ENCODE measurements around the gene GZF1.

GZF1 gene

GRCh38 chr20:23366384-23366783, 4.4 kb downstream of the GZF1 start:
- no peaks in the 10 kb centered on the region for H3K27me3 ChIP-seq (ENCODE audit: low read depth)
- in situ Hi-C loops (cut with MboI; ENCODE audit: low sequenced_read_pairs), result loop anchor here (25.0 kb wide), 1 partner anchor 1854 kb away; the partner anchor contains the start of gene NKX2-2
- H3K9me3 ChIP-seq, result no peaks in the 10 kb centered on the region
- DNase-seq (ENCODE audit: low spot score in 2 of 2), result no peak
- H3K4me3 ChIP-seq, result no peak overlapping the region
- peaks cover 68% of the 10 kb centered on the region for H3K36me3 ChIP-seq (replicated peaks)
- peaks cover 24% of the 10 kb centered on the region for H3K4me1 ChIP-seq

DNA sequence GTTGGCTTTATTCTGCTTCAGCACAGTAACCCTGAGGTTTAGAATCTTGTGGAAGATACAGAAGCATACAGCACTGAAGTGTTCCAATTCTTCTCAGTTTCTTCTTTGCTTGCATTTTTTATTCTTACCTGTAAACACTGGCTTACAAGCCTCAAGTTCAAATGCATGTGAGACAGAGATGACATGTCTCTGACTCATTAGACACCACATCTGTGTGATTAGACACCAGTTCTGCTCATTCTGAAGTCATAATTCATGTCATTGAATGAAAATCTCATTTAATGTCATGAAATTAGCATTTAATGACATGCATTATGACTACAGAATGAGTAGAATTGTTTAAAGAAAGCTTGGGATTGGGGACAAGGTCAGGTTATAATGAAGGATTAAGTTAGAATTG, 5.8 kb downstream of the GZF1 start:
- Histone ChIP-seq H3K27me3 (ENCODE audit: low read depth) (no peaks in the 10 kb centered on the region), H3K36me3 (replicated peaks) (peaks cover 82% of the 10 kb centered on the region), H3K4me3 (no peak overlapping the region), H3K4me1 (peaks cover 24% of the 10 kb centered on the region), H3K9me3 (no peaks in the 10 kb centered on the region)
- DNase-seq (ENCODE audit: low spot score in 2 of 2), result no peak
- in situ Hi-C loops (cut with MboI; ENCODE audit: low sequenced_read_pairs), result loop anchor here (25.0 kb wide), 1 partner anchor 1855 kb away; the partner anchor contains the start of gene NKX2-2

DNA sequence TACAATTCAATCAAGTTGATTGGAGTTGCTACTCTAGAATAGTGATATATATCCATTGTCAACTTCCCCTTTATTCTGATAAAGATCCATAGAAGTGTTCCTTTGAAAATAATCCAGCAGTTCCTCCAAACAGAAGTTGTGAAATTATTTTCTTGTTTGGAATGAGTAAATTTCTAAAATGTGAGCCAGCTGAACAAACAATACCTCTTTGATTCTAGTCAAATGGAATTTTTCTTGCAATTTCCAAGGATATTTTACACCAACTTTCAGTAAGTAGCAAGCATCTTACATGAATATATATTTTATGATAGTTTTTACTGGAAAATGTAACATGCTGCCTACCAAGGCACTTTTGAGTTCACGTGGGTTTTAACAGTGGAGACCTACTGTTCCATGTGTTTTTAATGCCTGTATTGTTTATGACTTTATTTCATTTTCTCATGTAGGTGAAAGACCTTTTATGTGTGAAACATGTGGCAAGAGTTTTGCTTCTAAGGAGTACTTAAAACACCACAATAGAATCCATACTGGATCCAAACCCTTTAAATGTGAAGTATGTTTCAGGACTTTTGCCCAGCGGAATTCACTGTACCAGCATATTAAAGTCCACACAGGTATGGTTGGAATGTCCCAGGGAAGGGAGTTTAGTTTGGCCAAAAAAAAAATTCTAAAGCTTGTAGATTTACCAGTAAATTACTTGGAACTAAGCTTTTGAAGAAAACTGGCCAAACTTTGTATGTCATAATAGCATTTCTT, 6.5 kb downstream of the GZF1 start:
- no peak for DNase-seq (ENCODE audit: low spot score in 2 of 2)
- H3K4me1 ChIP-seq, result peaks cover 20% of the 10 kb centered on the region
- H3K27me3 ChIP-seq (ENCODE audit: low read depth), result no peaks in the 10 kb centered on the region
- in situ Hi-C loops (cut with MboI; ENCODE audit: low sequenced_read_pairs), result loop anchor here (25.0 kb wide), 1 partner anchor 1856 kb away; the partner anchor contains the start of gene NKX2-2
- peaks cover 88% of the 10 kb centered on the region for H3K36me3 ChIP-seq (replicated peaks)
- H3K4me3 ChIP-seq, result no peak overlapping the region
- no peaks in the 10 kb centered on the region for H3K9me3 ChIP-seq

DNA sequence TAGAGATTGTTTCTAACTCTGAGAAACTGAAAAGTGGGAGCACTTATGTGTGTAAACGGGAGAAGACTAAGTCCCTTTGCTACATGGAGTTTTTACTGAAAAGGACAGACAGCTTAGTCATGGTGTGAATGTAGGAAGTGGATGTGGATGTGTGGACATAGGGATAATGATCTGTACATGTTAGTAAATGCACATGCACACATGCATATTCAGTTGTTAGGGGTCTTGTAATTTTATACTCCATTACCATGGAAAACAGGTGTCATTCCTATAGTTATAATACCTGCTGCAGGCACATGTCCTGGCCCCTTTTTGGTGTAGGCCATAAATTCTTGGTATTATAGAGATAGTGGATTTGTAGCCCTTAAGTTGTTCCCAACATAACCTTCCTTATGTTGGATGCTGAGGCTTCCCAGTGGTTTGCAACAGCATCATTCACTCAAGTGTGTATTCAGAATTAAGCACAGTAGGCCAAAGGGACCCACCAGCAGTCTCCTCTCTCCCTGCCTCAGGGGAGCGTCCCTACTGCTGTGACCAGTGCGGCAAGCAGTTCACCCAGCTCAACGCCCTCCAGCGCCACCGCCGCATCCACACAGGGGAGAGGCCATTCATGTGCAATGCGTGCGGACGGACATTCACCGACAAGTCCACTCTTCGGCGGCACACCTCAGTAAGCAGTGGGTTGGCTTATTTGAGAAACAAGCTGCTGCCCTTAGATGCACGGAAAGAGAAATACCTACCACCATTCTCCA, 7.3 kb downstream of the GZF1 start:
- H3K9me3 ChIP-seq, result no peaks in the 10 kb centered on the region
- H3K4me3 ChIP-seq, result no peak overlapping the region
- no peak for DNase-seq (ENCODE audit: low spot score in 2 of 2)
- no peaks in the 10 kb centered on the region for H3K27me3 ChIP-seq (ENCODE audit: low read depth)
- H3K36me3 ChIP-seq (replicated peaks), result peaks cover 92% of the 10 kb centered on the region
- H3K4me1 ChIP-seq, result peaks cover 16% of the 10 kb centered on the region
- in situ Hi-C loops (cut with MboI; ENCODE audit: low sequenced_read_pairs), result loop anchor here (25.0 kb wide), 1 partner anchor 1857 kb away; the partner anchor contains the start of gene NKX2-2

GRCh38 chr20:23370274-23370673, 8.3 kb downstream of the GZF1 start:
- in situ Hi-C loops (cut with MboI; ENCODE audit: low sequenced_read_pairs), result loop anchor here (25.0 kb wide), 1 partner anchor 1858 kb away; the partner anchor contains the start of gene NKX2-2
- peaks cover 91% of the 10 kb centered on the region for H3K36me3 ChIP-seq (replicated peaks)
- H3K4me1 ChIP-seq, result peaks cover 16% of the 10 kb centered on the region

GRCh38 chr20:23370873-23371272, 8.9 kb downstream of the GZF1 start:
- no peak for DNase-seq (ENCODE audit: low spot score in 2 of 2)
- in situ Hi-C loops (cut with MboI; ENCODE audit: low sequenced_read_pairs), result loop anchor here (25.0 kb wide), 1 partner anchor 1859 kb away; the partner anchor contains the start of gene NKX2-2
- H3K27me3 ChIP-seq (ENCODE audit: low read depth), result no peaks in the 10 kb centered on the region
- peaks cover 86% of the 10 kb centered on the region for H3K36me3 ChIP-seq (replicated peaks)
- no peaks in the 10 kb centered on the region for H3K9me3 ChIP-seq
- H3K4me3 ChIP-seq, result no peak overlapping the region
- H3K4me1 ChIP-seq, result peaks cover 16% of the 10 kb centered on the region

More at GRCh38 chr20:23370274-23370673, 8.3 kb downstream of the GZF1 start:
- H3K9me3 ChIP-seq, result no peaks in the 10 kb centered on the region
- H3K27me3 ChIP-seq (ENCODE audit: low read depth), result no peaks in the 10 kb centered on the region
- DNase-seq (ENCODE audit: low spot score in 2 of 2), result no peak
- H3K4me3 ChIP-seq, result no peak overlapping the region

GRCh38 chr20:23371496-23371895, 9.5 kb downstream of the GZF1 start:
- Histone ChIP-seq H3K4me3 (no peak overlapping the region), H3K9me3 (no peaks in the 10 kb centered on the region), H3K36me3 (replicated peaks) (peaks cover 87% of the 10 kb centered on the region), H3K4me1 (peaks cover 13% of the 10 kb centered on the region), H3K27me3 (ENCODE audit: low read depth) (no peaks in the 10 kb centered on the region)
- in situ Hi-C loops (cut with MboI; ENCODE audit: low sequenced_read_pairs), result loop anchor here (25.0 kb wide), 1 partner anchor 1859 kb away; the partner anchor contains the start of gene NKX2-2
- DNase-seq (ENCODE audit: low spot score in 2 of 2), result no peak

DNA sequence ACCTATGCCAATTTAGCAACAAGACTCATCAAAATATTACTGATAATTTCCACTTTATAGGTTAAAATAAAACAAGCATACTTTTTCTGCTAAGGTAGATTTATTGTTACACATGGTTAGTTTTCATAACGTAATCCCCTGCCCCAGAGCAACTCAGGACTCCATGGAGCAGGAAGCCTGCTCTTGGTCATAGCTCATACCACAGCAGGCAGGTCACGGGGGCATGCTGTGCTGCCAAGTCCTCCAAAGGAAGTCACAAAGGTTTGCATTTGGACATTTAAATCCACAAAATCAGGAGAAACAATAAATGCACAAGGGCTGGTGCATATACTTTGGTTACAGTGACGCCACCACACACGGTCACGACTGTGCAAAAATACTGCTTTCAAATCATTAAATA, 12.5 kb downstream of the GZF1 start:
- in situ Hi-C loops (cut with MboI; ENCODE audit: low sequenced_read_pairs), result loop anchor here (25.0 kb wide), 1 partner anchor 1862 kb away; the partner anchor contains the start of gene NKX2-2
- no peaks in the 10 kb centered on the region for H3K4me1 ChIP-seq
- peaks cover 78% of the 10 kb centered on the region for H3K36me3 ChIP-seq (replicated peaks)
- H3K4me3 ChIP-seq, result no peak overlapping the region
- no peaks in the 10 kb centered on the region for H3K27me3 ChIP-seq (ENCODE audit: low read depth)
- DNase-seq (ENCODE audit: low spot score in 2 of 2), result no peak
- H3K9me3 ChIP-seq, result no peaks in the 10 kb centered on the region

DNA sequence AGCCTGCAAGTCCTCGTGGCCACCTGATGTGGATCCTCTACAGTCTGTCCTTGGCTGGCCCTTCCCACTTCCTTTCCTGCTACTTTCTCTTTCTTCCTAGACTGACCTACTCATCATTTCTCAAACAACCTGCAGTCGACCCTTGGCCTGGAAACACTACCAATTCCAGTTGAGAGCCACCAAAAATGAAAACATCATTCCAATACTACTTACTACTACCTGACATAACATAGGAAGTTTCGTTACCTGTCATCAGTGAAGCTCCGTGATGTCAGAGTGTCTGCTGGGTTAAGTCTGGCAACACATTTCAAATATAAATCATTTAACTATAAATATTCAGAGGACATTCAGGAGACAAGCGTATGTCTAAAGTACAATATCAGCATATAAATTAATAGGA, 13.8 kb downstream of the GZF1 start:
- no peak for DNase-seq (ENCODE audit: low spot score in 2 of 2)
- H3K36me3 ChIP-seq (replicated peaks), result peaks cover 65% of the 10 kb centered on the region
- in situ Hi-C loops (cut with MboI; ENCODE audit: low sequenced_read_pairs), result no loop called here

GRCh38 chr20:23379772-23380171, 17.8 kb downstream of the GZF1 start:
- in situ Hi-C loops (cut with MboI; ENCODE audit: low sequenced_read_pairs), result no loop called here
- no peaks in the 10 kb centered on the region for H3K4me1 ChIP-seq

More for the DNA sequence above, 13.8 kb downstream of the GZF1 start:
- Histone ChIP-seq H3K4me3 (no peak overlapping the region), H3K9me3 (no peaks in the 10 kb centered on the region), H3K4me1 (no peaks in the 10 kb centered on the region), H3K27me3 (ENCODE audit: low read depth) (no peaks in the 10 kb centered on the region)

GRCh38 chr20:23381876-23382275, 19.9 kb downstream of the GZF1 start:
- DNase-seq (ENCODE audit: low spot score in 2 of 2), result no peak
- Histone ChIP-seq H3K4me1 (no peaks in the 10 kb centered on the region), H3K27me3 (ENCODE audit: low read depth) (no peaks in the 10 kb centered on the region), H3K9me3 (no peaks in the 10 kb centered on the region; the same call in 1 of the 2 replicates), H3K36me3 (replicated peaks) (peaks cover 26% of the 10 kb centered on the region), H3K4me3 (no peak overlapping the region)
- in situ Hi-C loops (cut with MboI; ENCODE audit: low sequenced_read_pairs), result no loop called here

More at GRCh38 chr20:23379772-23380171, 17.8 kb downstream of the GZF1 start:
- Histone ChIP-seq H3K9me3 (no peaks in the 10 kb centered on the region; the same call in 1 of the 2 replicates), H3K27me3 (ENCODE audit: low read depth) (no peaks in the 10 kb centered on the region), H3K4me3 (no peak overlapping the region), H3K36me3 (replicated peaks) (peaks cover 38% of the 10 kb centered on the region)
- no peak for DNase-seq (ENCODE audit: low spot score in 2 of 2)

GRCh38 chr20:23386304-23387117, 24.5 kb downstream of the GZF1 start:
- Histone ChIP-seq H3K9me3 (no peaks in the 10 kb centered on the region; the same call in 1 of the 2 replicates), H3K36me3 (replicated peaks) (peaks cover 32% of the 10 kb centered on the region), H3K4me3 (no peak overlapping the region), H3K27me3 (ENCODE audit: low read depth) (no peaks in the 10 kb centered on the region), H3K4me1 (peaks cover 2% of the 10 kb centered on the region)
- in situ Hi-C loops (cut with MboI; ENCODE audit: low sequenced_read_pairs), result no loop called here
- DNase-seq (ENCODE audit: low spot score in 2 of 2), result no peak

- Histone ChIP-seq H3K4me3 (no peak overlapping the region), H3K4me1 (peaks cover 8% of the 10 kb centered on the region), H3K9me3 (no peaks in the 10 kb centered on the region; the same call in 1 of the 2 replicates), H3K36me3 (replicated peaks) (peaks cover 32% of the 10 kb centered on the region), H3K27me3 (ENCODE audit: low read depth) (no peaks in the 10 kb centered on the region)
- in situ Hi-C loops (cut with MboI; ENCODE audit: low sequenced_read_pairs), result no loop called here
- no peak for DNase-seq (ENCODE audit: low spot score in 2 of 2)
These were observed 25.1 kb downstream of the GZF1 start for GRCh38 chr20:23387118-23387443.

Data from HAP-1 (cell line).